ENCODE measurements around the gene C17orf114. TPM values are rescaled to one million over a fixed set of nuclear protein-coding genes. Genes with fewer than 3 reads are reported as not detected.

The C17orf114 gene

GRCh38 chr17:4751932-4752331 is 50.2 kb downstream of the C17orf114 start:
- no peaks in the 10 kb centered on the region for H3K4me1 ChIP-seq (replicated peaks in 1 of 2)
- H3K27me3 ChIP-seq = no peaks in the 10 kb centered on the region
- H3K4me3 ChIP-seq = no peak overlapping the region
- intact Hi-C loops (cut with DNase I) = no loop called here
- TF ChIP-seq CTCF (IDR thresholded peaks at IDR 0.05) (no peak), POLR2A (IDR thresholded peaks at IDR 0.05) (no peak)
- H3K36me3 ChIP-seq (replicated peaks in 1 of 2) = no peaks in the 10 kb centered on the region
- H3K27ac ChIP-seq = no peak overlapping the region
- H3K9me3 ChIP-seq (replicated peaks in 1 of 3) = no peaks in the 10 kb centered on the region
- WGBS, 4 donors = 52 to 58% (median 56%) methylated on average over 5 of the region's 5 CpGs
- DNase-seq = no peak

Other genes with a start within 250 kb of the C17orf114 start
- 10 to 100 TPM; 17.9 to 65.5 (median 42.2) TPM for gene MYBBP1A, start 246.9 kb downstream of the C17orf114 start, total RNA-seq
- gene MYBBP1A, start 246.9 kb downstream of the C17orf114 start, polyA plus RNA-seq = 10 to 100 TPM; 19.0 to 62.3 (median 46.8) TPM
- 1 to 10 TPM in 6 of 9 donors, under 1 TPM in 3; 0.06 to 4.2 (median 1.5) TPM for gene GGT6, start 241.8 kb downstream of the C17orf114 start, total RNA-seq
- under 1 TPM; 0.32 to 0.40 (median 0.34) TPM for gene GGT6, start 241.8 kb downstream of the C17orf114 start, polyA plus RNA-seq
- under 1 TPM in 5 of 9 donors, not detected in 4; 0.11 to 0.94 (median 0.17) TPM for gene SMTNL2, start 217.8 kb downstream of the C17orf114 start, total RNA-seq
- gene SMTNL2, start 217.8 kb downstream of the C17orf114 start, polyA plus RNA-seq = under 1 TPM in 2 of 3 donors, not detected in 1; 0.16 to 0.24 TPM
- gene ALOX15, start 160.7 kb downstream of the C17orf114 start, total RNA-seq = under 1 TPM in 2 of 9 donors, not detected in 7; 0.22 to 0.56 TPM
- under 1 TPM in 1 of 3 donors, not detected in 2; 0.08 TPM for gene ALOX15, start 160.7 kb downstream of the C17orf114 start, polyA plus RNA-seq
- gene PELP1, start 98.2 kb downstream of the C17orf114 start, total RNA-seq = 10 to 100 TPM in 8 of 9 donors, 1 to 10 TPM in 1; 8.4 to 63.7 (median 30.0) TPM
- 10 to 100 TPM; 15.0 to 87.8 (median 60.9) TPM for gene PELP1, start 98.2 kb downstream of the C17orf114 start, polyA plus RNA-seq
- gene ARRB2, start 91.7 kb downstream of the C17orf114 start, total RNA-seq = 10 to 100 TPM; 14.6 to 99.1 (median 55.0) TPM
- gene ARRB2, start 91.7 kb downstream of the C17orf114 start, polyA plus RNA-seq = 100 to 1,000 TPM in 1 of 3 donors, 10 to 100 TPM in 2; 35.9 to 130 (median 68.9) TPM
- gene MED11, start 70.9 kb downstream of the C17orf114 start, total RNA-seq = 10 to 100 TPM; 27.4 to 63.9 (median 45.0) TPM
- gene MED11, start 70.9 kb downstream of the C17orf114 start, polyA plus RNA-seq = 10 to 100 TPM; 53.7 to 80.5 (median 70.1) TPM
- gene ZMYND15, start 62.5 kb downstream of the C17orf114 start, total RNA-seq = 1 to 10 TPM in 6 of 9 donors, under 1 TPM in 3; 0.18 to 3.2 (median 1.5) TPM
- gene ZMYND15, start 62.5 kb downstream of the C17orf114 start, polyA plus RNA-seq = 1 to 10 TPM in 2 of 3 donors, under 1 TPM in 1; 0.93 to 8.4 (median 3.3) TPM
- gene CXCL16, start 62.4 kb downstream of the C17orf114 start, total RNA-seq = 10 to 100 TPM in 8 of 9 donors, 1 to 10 TPM in 1; 2.4 to 50.1 (median 38.2) TPM
- gene CXCL16, start 62.4 kb downstream of the C17orf114 start, polyA plus RNA-seq = 10 to 100 TPM; 19.3 to 45.9 (median 28.8) TPM
- gene TM4SF5, start 30.4 kb downstream of the C17orf114 start, total RNA-seq = under 1 TPM in 2 of 9 donors, not detected in 7; 0.32 to 0.55 TPM
- gene TM4SF5, start 30.4 kb downstream of the C17orf114 start, polyA plus RNA-seq = under 1 TPM in 1 of 3 donors, not detected in 2; 0.17 TPM
- gene VMO1, start 16.0 kb downstream of the C17orf114 start, total RNA-seq = 1 to 10 TPM in 8 of 9 donors, under 1 TPM in 1; 0.50 to 6.9 (median 4.2) TPM
- 1 to 10 TPM in 2 of 3 donors, not detected in 1; 5.1 to 9.6 TPM for gene VMO1, start 16.0 kb downstream of the C17orf114 start, polyA plus RNA-seq
- gene GLTPD2, start 13.4 kb downstream of the C17orf114 start, total RNA-seq = not detected
- gene GLTPD2, start 13.4 kb downstream of the C17orf114 start, polyA plus RNA-seq = not detected
- 100 to 1,000 TPM; 112 to 281 (median 150) TPM for gene PSMB6, start 6.2 kb downstream of the C17orf114 start, total RNA-seq
- gene PSMB6, start 6.2 kb downstream of the C17orf114 start, polyA plus RNA-seq = 100 to 1,000 TPM in 2 of 3 donors, 10 to 100 TPM in 1; 70.5 to 227 (median 138) TPM
- 10 to 100 TPM in 7 of 9 donors, 1 to 10 TPM in 2; 5.9 to 27.1 (median 16.4) TPM for gene PLD2, start 4.8 kb upstream of the C17orf114 start, total RNA-seq
- 10 to 100 TPM in 2 of 3 donors, 1 to 10 TPM in 1; 4.1 to 34.8 (median 19.5) TPM for gene PLD2, start 4.8 kb upstream of the C17orf114 start, polyA plus RNA-seq
- gene MINK1, start 31.0 kb upstream of the C17orf114 start, total RNA-seq = 100 to 1,000 TPM in 1 of 9 donors, 10 to 100 TPM in 8; 21.5 to 130 (median 51.7) TPM
- 100 to 1,000 TPM in 1 of 3 donors, 10 to 100 TPM in 2; 35.1 to 135 (median 41.0) TPM for gene MINK1, start 31.0 kb upstream of the C17orf114 start, polyA plus RNA-seq
- 1 to 10 TPM in 5 of 9 donors, under 1 TPM in 4; 0.71 to 4.2 (median 1.3) TPM for gene C17orf107, start 97.2 kb upstream of the C17orf114 start, total RNA-seq
- gene C17orf107, start 97.2 kb upstream of the C17orf114 start, polyA plus RNA-seq = 1 to 10 TPM in 1 of 3 donors, under 1 TPM in 2; 0.42 to 1.1 (median 0.47) TPM
- 1 to 10 TPM in 2 of 9 donors, under 1 TPM in 5, not detected in 2; 0.30 to 7.2 (median 0.55) TPM for gene CHRNE, start 100.8 kb upstream of the C17orf114 start, total RNA-seq
- gene CHRNE, start 100.8 kb upstream of the C17orf114 start, polyA plus RNA-seq = under 1 TPM; 0.33 to 0.91 (median 0.56) TPM
- gene GP1BA, start 129.9 kb upstream of the C17orf114 start, total RNA-seq = under 1 TPM in 2 of 9 donors, not detected in 7; 0.08 to 0.17 TPM
- not detected for gene GP1BA, start 129.9 kb upstream of the C17orf114 start, polyA plus RNA-seq
- gene SLC25A11, start 137.7 kb upstream of the C17orf114 start, total RNA-seq = 10 to 100 TPM; 60.2 to 77.7 (median 68.0) TPM
- 10 to 100 TPM; 37.8 to 57.1 (median 40.3) TPM for gene SLC25A11, start 137.7 kb upstream of the C17orf114 start, polyA plus RNA-seq
- gene RNF167, start 137.9 kb upstream of the C17orf114 start, total RNA-seq = 100 to 1,000 TPM in 4 of 9 donors, 10 to 100 TPM in 5; 46.7 to 130 (median 88.8) TPM
- gene RNF167, start 137.9 kb upstream of the C17orf114 start, polyA plus RNA-seq = 100 to 1,000 TPM; 134 to 252 (median 240) TPM
- gene PFN1, start 146.2 kb upstream of the C17orf114 start, total RNA-seq = 1,000 to 10,000 TPM in 1 of 9 donors, 100 to 1,000 TPM in 8; 311 to 1,056 (median 451) TPM
- 100 to 1,000 TPM; 310 to 593 (median 390) TPM for gene PFN1, start 146.2 kb upstream of the C17orf114 start, polyA plus RNA-seq
- gene ENO3, start 148.8 kb upstream of the C17orf114 start, total RNA-seq = 10 to 100 TPM in 3 of 9 donors, 1 to 10 TPM in 6; 1.6 to 76.6 (median 4.7) TPM
- 10 to 100 TPM in 2 of 3 donors, 1 to 10 TPM in 1; 2.5 to 64.8 (median 22.0) TPM for gene ENO3, start 148.8 kb upstream of the C17orf114 start, polyA plus RNA-seq
- gene SPAG7, start 165.5 kb upstream of the C17orf114 start, total RNA-seq = 100 to 1,000 TPM in 1 of 9 donors, 10 to 100 TPM in 8; 44.3 to 120 (median 73.1) TPM
- 100 to 1,000 TPM in 1 of 3 donors, 10 to 100 TPM in 2; 67.1 to 114 (median 82.9) TPM for gene SPAG7, start 165.5 kb upstream of the C17orf114 start, polyA plus RNA-seq
- gene CAMTA2, start 185.3 kb upstream of the C17orf114 start, total RNA-seq = 10 to 100 TPM in 8 of 9 donors, 1 to 10 TPM in 1; 6.9 to 70.6 (median 22.7) TPM
- gene CAMTA2, start 185.3 kb upstream of the C17orf114 start, polyA plus RNA-seq = 100 to 1,000 TPM in 1 of 3 donors, 10 to 100 TPM in 2; 26.4 to 190 (median 93.4) TPM
- 1 to 10 TPM in 3 of 9 donors, under 1 TPM in 4, not detected in 2; 0.44 to 2.5 (median 0.98) TPM for gene INCA1, start 195.2 kb upstream of the C17orf114 start, total RNA-seq
- gene INCA1, start 195.2 kb upstream of the C17orf114 start, polyA plus RNA-seq = 1 to 10 TPM; 1.2 to 6.2 (median 3.0) TPM
- gene KIF1C, start 195.6 kb upstream of the C17orf114 start, total RNA-seq = 10 to 100 TPM; 20.9 to 91.0 (median 61.9) TPM
- 10 to 100 TPM; 16.2 to 40.3 (median 36.9) TPM for gene KIF1C, start 195.6 kb upstream of the C17orf114 start, polyA plus RNA-seq
- gene SLC52A1, start 233.1 kb upstream of the C17orf114 start, total RNA-seq = under 1 TPM in 1 of 9 donors, not detected in 8; 0.40 TPM
- gene SLC52A1, start 233.1 kb upstream of the C17orf114 start, polyA plus RNA-seq = under 1 TPM in 1 of 3 donors, not detected in 2; 0.24 TPM